Esophagus squamous epithelium (tissue), 5 donors: Measurements from ENCODE around the gene POC5. TPM values are rescaled to one million over a fixed set of nuclear protein-coding genes. Genes with fewer than 3 reads are reported as not detected.
"Not testable (repeated sequence)": the region's sequence is repeated elsewhere in the genome, so short reads cannot be mapped to it uniquely, and the experiment has no call there.

Source experiments
- DNase-seq: peaks from one replicate; lab custom pipeline; 2025; lab: John Stamatoyannopoulos, UW
- H3K27ac ChIP-seq, 4 donors: fragments of 200-600 bp; sonication (generic); one replicate each; pipeline ENCODE4 v1.5.1; 2016 to 2019; ENCODE audit warnings: mild to moderate bottlenecking in 1 of 4
- H3K27me3 ChIP-seq, 4 donors: fragments of 200-600 bp; sonication (generic); 1 replicate in 3 of 4; 2 replicates in 1 of 4; pipeline versions ENCODE4 v1.5.1 to v1.6.0; 2017 to 2021; ENCODE audit warnings: antibody characterized with exemption in 1 of 4
- H3K36me3 ChIP-seq, 3 donors: fragments of 200-600 bp; sonication (generic); one replicate each; pipeline ENCODE4 v1.5.1; 2016 to 2019
- H3K4me1 ChIP-seq, 3 donors: fragments of 200-600 bp; sonication (generic); one replicate each; pipeline ENCODE4 v1.5.1; 2017 to 2019
- H3K4me3 ChIP-seq, 4 donors: fragments of 200-600 bp; sonication (generic); 1 replicate in 3 of 4; 2 replicates in 1 of 4; pipeline ENCODE4 v1.5.1; 2016 to 2019; ENCODE audit warnings: mild to moderate bottlenecking in 2 of 4, moderate library complexity in 1 of 4
- H3K9me3 ChIP-seq, 3 donors: fragments of 200-600 bp; sonication (generic); one replicate each; pipeline ENCODE4 v1.5.1; 2016 to 2019
- CTCF ChIP-seq, 6 experiments: fragments of 450-650 bp in 4 of 6; fragments of 200-600 bp in 2 of 6; sonication (generic) in 2 of 6; IDR thresholded peaks; one replicate each; pipeline ENCODE4 v1.5.1; 2016 to 2019; ENCODE audit warnings: antibody characterized with exemption in 6 of 6, mild to moderate bottlenecking in 4 of 6, moderate library complexity in 4 of 6
- POLR2A ChIP-seq, 4 donors: fragments of 450-650 bp; IDR thresholded peaks; one replicate each; pipeline ENCODE4 v1.6.1; 2017; ENCODE audit warnings: antibody characterized with exemption in 4 of 4, mild to moderate bottlenecking in 4 of 4, moderate library complexity in 3 of 4
- WGBS, 2 donors: methylation state at CpG; one replicate each; pipeline ENCODE4 v1.1.5; 2018; 5-methylcytosine and 5-hydroxymethylcytosine counted together
- intact Hi-C: fragments of 100-400 bp; cut with DNase I; formaldehyde crosslinking; loops from one replicate; pipeline ENCODE4 v1.15.0; 2022
- total RNA-seq, 4 donors: library from RNA; depleted of rRNA; stranded (reverse); fragments of >200 nt; gene quantifications; one replicate each; pipeline ENCODE4 v1.1.0, GENCODE V29; 2016
- donor health status: DM: yes; HTN: yes; CAD: no.

The POC5 gene
- total RNA-seq, 4 donors from 2014 or later, result 1.9 to 16.9 (median 9.3) TPM

GRCh38 chr5:75706775-75707174 is 10.5 kb downstream of the POC5 start:
- Histone ChIP-seq H3K36me3 (peaks cover 0 to 55% (median 0%) of the 10 kb centered on the region in 3 donors), H3K27me3 (no peaks in the 10 kb centered on the region), H3K27ac (no peak overlapping the region), H3K9me3 (no peaks in the 10 kb centered on the region), H3K4me1 (no peaks in the 10 kb centered on the region), H3K4me3 (no peak overlapping the region)
- WGBS, 2 donors, result 80 to 98% methylated on average over 2 to 3 of the region's 3 CpGs
- DNase-seq, result no peak
- intact Hi-C loops, result no loop called here
- no peak for TF ChIP-seq POLR2A (IDR thresholded peaks at IDR 0.05)
- no peak for TF ChIP-seq CTCF (IDR thresholded peaks at IDR 0.05)

GRCh38 chr5:75706016-75706415 is 11.2 kb downstream of the POC5 start:
- Histone ChIP-seq H3K4me3 (no peak overlapping the region), H3K27ac (no peak overlapping the region), H3K27me3 (no peaks in the 10 kb centered on the region), H3K36me3 (peaks cover 0 to 56% (median 0%) of the 10 kb centered on the region in 3 donors), H3K4me1 (no peaks in the 10 kb centered on the region), H3K9me3 (no peaks in the 10 kb centered on the region)
- TF ChIP-seq CTCF (IDR thresholded peaks at IDR 0.05) (no peak), POLR2A (IDR thresholded peaks at IDR 0.05) (no peak)
- WGBS, 2 donors, result 81 to 82% methylated on average over 1 of the region's 1 CpG
- intact Hi-C loops, result no loop called here
- DNase-seq, result no peak

- DNase-seq, result no peak
- H3K36me3 ChIP-seq, result peaks cover 0 to 42% (median 0%) of the 10 kb centered on the region in 3 donors
- 89 to 92% methylated on average over 4 of the region's 4 CpGs for WGBS, 2 donors
- intact Hi-C loops, result no loop called here
- no peaks in the 10 kb centered on the region for H3K27me3 ChIP-seq
- no peak overlapping the region for H3K4me3 ChIP-seq
- no peaks in the 10 kb centered on the region for H3K4me1 ChIP-seq
- TF ChIP-seq CTCF (IDR thresholded peaks at IDR 0.05) (no peak), POLR2A (IDR thresholded peaks at IDR 0.05) (no peak)
- no peak overlapping the region for H3K27ac ChIP-seq
- H3K9me3 ChIP-seq, result no peaks in the 10 kb centered on the region
These were observed 15.4 kb downstream of the POC5 start for GRCh38 chr5:75701856-75702255.

GRCh38 chr5:75695472-75696351 is 21.5 kb downstream of the POC5 start:
- H3K4me1 ChIP-seq, H3K4me3 ChIP-seq, H3K27me3 ChIP-seq, H3K9me3 ChIP-seq, intact Hi-C loops, H3K27ac ChIP-seq, DNase-seq: not testable (repeated sequence)
- 85 to 88% methylated on average over 21 of the region's 22 CpGs for WGBS, 2 donors
- H3K36me3 ChIP-seq, result peaks cover 0 to 20% (median 0%) of the 10 kb centered on the region in 3 donors

- peaks cover 0 to 30% (median 0%) of the 10 kb centered on the region in 3 donors for H3K36me3 ChIP-seq
- H3K9me3 ChIP-seq, result no peaks in the 10 kb centered on the region
- 89 to 94% methylated on average over 1 of the region's 1 CpG for WGBS, 2 donors
- intact Hi-C loops, result no loop called here
- no peak overlapping the region for H3K27ac ChIP-seq
- no peak overlapping the region for H3K4me3 ChIP-seq
- H3K27me3 ChIP-seq, result no peaks in the 10 kb centered on the region
- DNase-seq, result no peak
- TF ChIP-seq CTCF (IDR thresholded peaks at IDR 0.05) (no peak), POLR2A (IDR thresholded peaks at IDR 0.05) (no peak)
- H3K4me1 ChIP-seq, result no peaks in the 10 kb centered on the region
These were observed 22.5 kb downstream of the POC5 start for GRCh38 chr5:75694781-75695180.
